Right lobe of liver (tissue), 6 donors: Measurements from ENCODE around the gene HOXD4. TPM values are rescaled to one million over a fixed set of nuclear protein-coding genes. Genes with fewer than 3 reads are reported as not detected.

ENCODE experiments used
- ATAC-seq, 4 donors: fragments of 200-7000 bp; cut with Tn5 transposase; one replicate each; pipeline ENCODE4 v1.9.1; 2020; ENCODE audit warnings: mild to moderate bottlenecking in 4 of 4, moderate library complexity in 4 of 4
- DNase-seq, 3 donors: peaks; one replicate each; pipeline ENCODE4 v3.0.0-alpha.2; 2020
- H3K27ac ChIP-seq, 3 donors: fragments of 200-600 bp; one replicate each; pipeline ENCODE4 v1.8.0; 2022
- H3K27me3 ChIP-seq, 2 donors: fragments of 200-600 bp; one replicate each; pipeline ENCODE4 v1.8.0; 2022
- H3K36me3 ChIP-seq, 4 donors: fragments of 200-600 bp; sonication (generic) in 1 of 4; one replicate each; pipeline versions ENCODE4 v1.5.1 to v1.8.0; 2017 to 2022; ENCODE audit warnings: control low read depth in 1 of 4
- H3K4me1 ChIP-seq, 4 donors: fragments of 200-600 bp; sonication (generic) in 1 of 4; one replicate each; pipeline versions ENCODE4 v1.5.1 to v1.8.0; 2017 to 2022; ENCODE audit warnings: control low read depth in 1 of 4
- H3K4me3 ChIP-seq, 3 donors: fragments of 200-600 bp; one replicate each; pipeline ENCODE4 v1.8.0; 2022
- H3K9me3 ChIP-seq, 4 donors: fragments of 200-600 bp; sonication (generic) in 1 of 4; one replicate each; pipeline versions ENCODE4 v1.5.1 to v1.8.0; 2017 to 2022; ENCODE audit warnings: control low read depth in 1 of 4
- CTCF ChIP-seq, 4 donors: fragments of 200-600 bp in 3 of 4; fragments of 450-650 bp in 1 of 4; IDR thresholded peaks; one replicate each; pipeline versions ENCODE4 v1.5.1 to v1.8.0; 2016 to 2022; ENCODE audit warnings: antibody characterized with exemption in 4 of 4, mild to moderate bottlenecking in 2 of 4
- POLR2A ChIP-seq: fragments of 450-650 bp; IDR thresholded peaks from one replicate; pipeline ENCODE4 v1.6.1; 2017; ENCODE audit warnings: antibody characterized with exemption, mild to moderate bottlenecking
- WGBS: methylation state at CpG from one replicate; pipeline ENCODE4 v1.1.6; 2018; ENCODE audit warnings: low coverage, low lambda C conversion rate; ENCODE audit not compliant: insufficient coverage; ENCODE audit errors: missing lambda C conversion rate; 5-methylcytosine and 5-hydroxymethylcytosine counted together
- intact Hi-C, 2 donors: fragments of 100-400 bp; cut with DNase I; formaldehyde crosslinking; loops; one replicate each; pipeline versions ENCODE4 v1.11.2 to v1.14.1; 2022
- total RNA-seq, 6 experiments: library from RNA; depleted of rRNA in 2 of 6; stranded (reverse); fragments of >200 nt in 2 of 6; fragmentation: NEBNext Ultra II Directional in 3 of 6; extraction: Animal tissue kit (Norgen Biotek cat#: 25700) in 3 of 6; gene quantifications; one replicate each; pipeline versions ENCODE4 v1.1.0 to v1.2.4, GENCODE V29; 2016 to 2023
- donor health status: DM: no; HTN: yes; CAD: no.
- donor health status: DM: no; HTN: no; CAD: no.
- donor health status: DM: no; HTN: no; CAD: no.
- donor health status: DM: no; HTN: yes; CAD: no.
- donor health status: DM: no; HTN: yes; CAD: no.

HOXD4 gene
- total RNA-seq, 6 experiments from 2014 or later, result not detected

DNA sequence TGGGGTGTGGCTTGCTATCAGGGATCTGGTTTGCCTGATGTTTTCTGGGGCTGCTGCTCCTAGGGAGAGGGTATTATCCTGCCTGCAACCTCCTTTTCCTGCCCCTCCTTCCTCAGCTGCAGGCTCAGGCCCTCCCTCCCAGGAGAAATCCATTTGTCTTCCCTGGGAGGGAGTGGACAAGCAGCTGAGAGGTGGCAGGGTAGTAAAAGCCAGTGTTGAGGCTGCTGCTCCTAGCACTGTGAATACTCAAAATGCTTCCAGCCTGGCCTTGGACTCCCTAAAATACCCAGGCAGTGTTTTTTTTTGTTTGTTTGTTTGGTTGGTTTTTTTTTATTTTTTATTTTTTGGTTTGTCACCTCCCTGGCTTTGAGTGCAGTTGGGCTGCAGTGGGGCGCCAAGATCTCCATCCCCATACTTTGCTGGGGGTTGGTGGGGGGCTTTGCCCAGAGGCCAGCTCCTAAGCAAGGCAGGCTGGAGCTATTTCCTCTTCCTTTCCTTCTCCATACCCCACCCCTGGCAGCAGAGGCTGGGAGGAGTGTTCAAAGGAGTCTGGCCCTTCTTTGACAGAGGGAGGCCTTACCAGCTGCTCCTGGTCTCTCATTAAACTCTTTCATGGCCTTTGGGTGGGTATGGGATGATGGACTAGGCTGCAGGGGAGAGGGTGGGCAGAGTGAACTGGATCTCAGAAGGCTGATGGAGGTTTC, 19.4 kb downstream of the HOXD4 start:
- TF ChIP-seq CTCF (IDR thresholded peaks at IDR 0.05), result no peak
- no peak for TF ChIP-seq POLR2A
- no peaks in the 10 kb centered on the region for H3K9me3 ChIP-seq
- intact Hi-C loops, result no loop called here
- H3K27me3 ChIP-seq, result peaks cover 21 to 53% of the 10 kb centered on the region in 2 donors
- DNase-seq, result no peak
- ATAC-seq, result no peak
- no peaks in the 10 kb centered on the region for H3K36me3 ChIP-seq
- H3K27ac ChIP-seq, result no peak overlapping the region
- no peaks in the 10 kb centered on the region for H3K4me1 ChIP-seq
- H3K4me3 ChIP-seq, result no peak overlapping the region
- 67% methylated on average over 1 of the region's 1 CpG for WGBS

DNA sequence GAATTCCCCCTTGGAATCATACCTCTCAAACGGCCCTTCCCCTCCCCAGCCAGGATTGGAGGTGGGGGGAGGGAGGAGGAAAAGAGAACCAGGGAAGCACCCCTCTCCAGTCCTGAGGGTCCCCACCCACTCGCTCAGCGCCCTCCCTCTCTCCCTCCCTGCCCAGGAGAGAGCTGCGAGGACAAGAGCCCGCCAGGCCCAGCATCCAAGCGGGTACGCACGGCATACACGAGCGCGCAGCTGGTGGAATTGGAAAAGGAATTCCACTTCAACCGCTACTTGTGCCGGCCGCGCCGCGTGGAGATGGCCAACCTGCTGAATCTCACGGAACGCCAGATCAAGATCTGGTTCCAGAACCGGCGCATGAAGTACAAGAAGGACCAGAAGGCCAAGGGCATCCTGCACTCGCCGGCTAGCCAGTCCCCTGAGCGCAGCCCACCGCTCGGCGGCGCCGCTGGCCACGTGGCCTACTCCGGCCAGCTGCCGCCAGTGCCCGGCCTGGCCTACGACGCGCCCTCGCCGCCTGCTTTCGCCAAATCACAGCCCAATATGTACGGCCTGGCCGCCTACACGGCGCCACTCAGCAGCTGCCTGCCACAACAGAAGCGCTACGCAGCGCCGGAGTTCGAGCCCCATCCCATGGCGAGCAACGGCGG, 20.1 kb downstream of the HOXD4 start:
- no peaks in the 10 kb centered on the region for H3K4me1 ChIP-seq
- H3K36me3 ChIP-seq, result no peaks in the 10 kb centered on the region
- no peak for TF ChIP-seq CTCF (IDR thresholded peaks at IDR 0.05)
- 27% methylated on average over 21 of the region's 51 CpGs for WGBS
- DNase-seq, result no peak
- H3K27me3 ChIP-seq, result peaks cover 20 to 55% of the 10 kb centered on the region in 2 donors
- no peaks in the 10 kb centered on the region for H3K9me3 ChIP-seq
- H3K27ac ChIP-seq, result no peak overlapping the region
- intact Hi-C loops, result no loop called here
- no peak overlapping the region for H3K4me3 ChIP-seq
- ATAC-seq, result no peak

- Histone ChIP-seq H3K27me3 (peaks cover 20 to 57% of the 10 kb centered on the region in 2 donors), H3K36me3 (no peaks in the 10 kb centered on the region), H3K4me1 (no peaks in the 10 kb centered on the region), H3K9me3 (no peaks in the 10 kb centered on the region), H3K4me3 (no peak overlapping the region), H3K27ac (no peak overlapping the region)
- TF ChIP-seq POLR2A (no peak), CTCF (IDR thresholded peaks at IDR 0.05) (no peak)
- DNase-seq (no peak), ATAC-seq (no peak)
- WGBS, result 10% methylated on average over 34 of the region's 60 CpGs
- intact Hi-C loops, result no loop called here
These were observed 20.9 kb downstream of the HOXD4 start for GRCh38 chr2:176172007-176172894.

GRCh38 chr2:176172895-176173566, 21.7 kb downstream of the HOXD4 start:
- no peak overlapping the region for H3K4me3 ChIP-seq
- TF ChIP-seq CTCF (IDR thresholded peaks at IDR 0.05) (no peak), POLR2A (no peak)
- no peaks in the 10 kb centered on the region for H3K9me3 ChIP-seq
- no peak for DNase-seq
- H3K36me3 ChIP-seq, result no peaks in the 10 kb centered on the region
- ATAC-seq, result no peak
- H3K4me1 ChIP-seq, result no peaks in the 10 kb centered on the region
- WGBS, result 15% methylated on average over 14 of the region's 14 CpGs
- H3K27me3 ChIP-seq, result peaks cover 20 to 59% of the 10 kb centered on the region in 2 donors
- intact Hi-C loops, result no loop called here
- no peak overlapping the region for H3K27ac ChIP-seq
